MV-4-11 (cell line): ENCODE results near the gene FBXL16.
"Not testable (repeated sequence)": the region's sequence is repeated elsewhere in the genome, so short reads cannot be mapped to it uniquely, and the experiment has no call there.

Source experiments
- DNase-seq: peaks from one replicate; lab custom pipeline; 2025; lab: John Stamatoyannopoulos, UW

The FBXL16 gene

GRCh38 chr16:705431-706188, at the start of gene FBXL16:
FBXL16 (minus strand) TSS chr16:705801; CDS start chr16:697405, 8,396 bp downstream.
- no peak for DNase-seq

DNA sequence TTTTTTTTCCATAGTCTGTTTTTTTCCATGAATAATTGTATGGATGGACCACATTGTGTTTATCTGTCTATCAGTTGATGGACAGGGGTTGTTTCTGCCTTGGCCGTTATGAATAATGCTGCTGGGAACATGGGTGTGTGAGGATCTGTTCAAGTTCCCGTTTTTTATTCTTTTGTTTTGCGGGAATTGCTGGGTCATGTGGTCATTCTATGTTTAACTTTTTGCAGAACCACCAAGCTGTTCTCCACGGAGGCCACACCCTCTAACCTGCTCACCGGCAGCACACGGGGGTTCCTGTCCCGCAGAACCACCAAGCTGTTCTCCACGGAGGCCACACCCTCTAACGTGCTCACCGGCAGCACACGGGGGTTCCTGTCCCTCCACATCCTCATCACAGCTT, 49.1 kb upstream of the FBXL16 start:
- DNase-seq = peak; percentile 84

DNA sequence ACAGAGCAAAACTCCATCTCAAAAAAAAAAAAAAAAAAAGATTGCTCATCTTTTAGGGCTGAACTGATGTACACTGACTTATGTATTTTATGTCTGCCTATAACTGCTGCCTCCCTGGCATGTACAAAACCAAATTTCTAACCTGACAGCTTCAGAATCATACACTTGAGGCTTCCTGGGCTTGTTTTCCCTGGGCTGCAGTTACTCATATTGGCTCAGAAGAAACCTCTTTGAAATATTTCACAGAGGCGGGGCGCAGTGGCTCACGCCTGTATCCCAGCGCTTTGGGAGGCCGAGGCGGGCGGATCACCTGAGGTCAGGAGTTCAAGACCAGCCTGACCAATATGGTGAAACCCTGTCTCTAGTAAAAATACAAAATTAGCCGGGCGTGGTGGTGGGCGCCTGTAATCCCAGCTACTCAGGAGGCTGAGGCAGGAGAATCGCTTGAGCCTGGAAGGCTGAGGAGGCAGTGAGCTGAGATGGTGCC, 48.6 kb upstream of the FBXL16 start:
- DNase-seq = not testable (repeated sequence)

- DNase-seq = no peak
Measured at GRCh38 chr16:752007-752312, 46.4 kb upstream of the FBXL16 start.

GRCh38 chr16:751152-752006, 45.8 kb upstream of the FBXL16 start:
- no peak for DNase-seq

DNA sequence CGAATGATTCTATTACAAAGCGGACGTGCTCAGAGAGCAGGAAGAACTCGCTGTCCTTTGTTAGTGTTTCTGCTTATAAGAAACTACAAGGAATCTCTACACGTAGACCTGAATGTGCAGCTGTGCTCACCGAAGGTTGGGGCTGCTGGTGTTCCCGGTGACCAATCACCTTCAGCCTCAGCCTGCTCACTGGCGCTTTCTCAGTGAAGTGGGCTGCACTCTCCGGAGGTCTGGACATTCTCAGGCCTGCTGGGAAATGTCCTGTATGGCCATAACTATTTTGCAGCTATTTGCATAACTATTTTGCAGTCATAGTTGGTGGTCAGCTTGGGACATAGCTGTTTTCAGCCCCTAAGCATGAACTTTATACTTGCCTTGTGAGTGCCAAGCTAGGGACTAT, 44.9 kb upstream of the FBXL16 start:
- no peak for DNase-seq

DNA sequence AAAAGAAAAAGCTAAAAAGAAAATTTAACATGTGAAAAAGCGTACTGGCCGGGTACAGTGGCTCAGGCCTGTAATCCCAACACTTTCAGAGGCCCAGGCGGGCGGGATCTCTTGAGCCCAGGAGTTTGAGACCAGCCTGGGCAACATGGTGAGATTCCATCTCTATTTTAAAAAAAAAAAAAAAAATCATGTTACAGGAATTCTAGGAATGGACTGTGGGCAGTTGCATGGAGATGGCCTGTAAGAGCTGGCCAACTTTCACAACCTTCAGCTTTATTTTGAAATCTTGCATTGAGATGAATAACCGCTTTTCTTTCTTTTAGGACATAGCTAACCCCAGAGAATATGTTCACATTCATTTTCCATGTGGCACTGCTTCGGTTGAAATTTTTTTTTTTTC, 43.4 kb upstream of the FBXL16 start:
- no peak for DNase-seq

DNA sequence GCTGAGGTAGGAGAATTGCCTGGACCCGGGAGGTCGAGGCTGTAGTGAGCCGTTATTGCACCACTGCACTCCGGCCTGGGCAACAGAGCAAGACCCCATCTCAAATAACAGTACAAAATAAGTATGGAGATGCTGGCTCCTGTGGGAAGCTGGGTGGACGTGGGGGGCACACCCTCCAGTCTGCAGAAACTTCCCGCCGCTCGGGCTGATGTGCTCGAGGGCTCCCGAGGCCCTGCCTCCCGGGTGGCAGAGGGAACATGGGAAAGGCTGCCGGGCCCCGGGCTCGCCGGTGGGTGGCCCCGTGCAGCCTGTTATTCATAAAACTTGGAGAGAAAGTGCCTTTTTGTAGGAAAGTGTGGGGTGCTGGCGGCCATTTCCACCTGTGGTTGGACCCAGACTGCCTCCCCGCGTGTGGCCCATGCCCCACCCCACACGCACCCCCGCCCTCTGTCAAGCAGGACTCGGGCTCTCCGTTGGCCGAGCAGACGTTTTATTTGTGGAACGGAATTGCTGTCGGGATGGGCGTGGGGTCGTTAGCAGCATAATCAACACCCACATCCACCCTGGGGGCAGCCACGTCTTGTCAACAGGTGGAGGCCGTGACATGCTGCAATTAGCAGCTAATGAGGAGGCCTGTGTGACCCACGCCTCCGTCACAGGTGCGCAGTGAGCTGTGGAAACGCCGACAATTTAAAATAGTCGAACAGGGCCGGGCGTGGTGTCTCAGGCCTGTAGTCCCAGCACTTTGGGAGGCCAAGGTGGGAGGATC, 42.6 kb upstream of the FBXL16 start:
- no peak for DNase-seq

DNA sequence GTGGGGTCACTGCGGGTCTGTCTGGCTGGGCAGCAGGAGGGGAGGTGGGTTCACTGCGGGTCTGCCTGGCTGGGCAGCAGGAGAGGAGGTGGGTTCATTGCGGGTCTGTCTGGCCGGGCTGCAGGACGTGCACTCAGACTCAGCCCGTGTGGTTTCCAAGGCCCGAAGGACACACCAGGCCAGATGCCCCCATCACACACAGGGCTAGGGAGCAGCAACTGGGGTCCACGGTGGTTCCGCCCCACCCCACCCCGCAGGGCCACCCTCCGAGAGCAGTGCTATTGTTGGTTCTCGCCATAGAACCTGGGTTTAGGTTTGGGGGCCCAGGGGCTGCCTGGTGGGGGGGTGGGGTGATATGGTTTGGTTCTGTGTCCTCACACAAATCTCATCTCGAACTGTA, 41.0 kb upstream of the FBXL16 start:
- no peak for DNase-seq

DNA sequence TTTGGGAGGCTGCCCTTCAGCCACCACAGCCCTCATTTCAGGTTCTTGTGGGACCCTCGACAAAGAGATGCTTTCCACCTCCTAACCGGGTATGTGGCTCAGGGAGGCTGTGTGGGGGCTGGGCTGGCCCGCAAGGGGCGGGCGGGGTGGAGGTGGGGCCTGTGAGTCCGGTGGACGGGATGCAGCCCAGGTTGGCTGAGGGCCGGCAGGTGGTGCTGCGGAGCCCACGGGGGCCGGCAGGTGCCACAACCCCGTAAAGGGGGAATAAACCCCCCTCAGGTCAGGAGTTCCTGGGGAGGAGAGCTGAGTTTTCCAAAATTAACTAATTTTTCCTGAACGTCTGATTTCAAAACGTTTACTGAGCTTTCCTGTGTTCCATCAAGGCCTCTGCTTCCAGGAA, 40.1 kb upstream of the FBXL16 start:
- DNase-seq = no peak

GRCh38 chr16:743794-744500, 38.3 kb upstream of the FBXL16 start:
- no peak for DNase-seq

- DNase-seq = not testable (repeated sequence)
Measured at GRCh38 chr16:742894-743293, 37.3 kb upstream of the FBXL16 start.

DNA sequence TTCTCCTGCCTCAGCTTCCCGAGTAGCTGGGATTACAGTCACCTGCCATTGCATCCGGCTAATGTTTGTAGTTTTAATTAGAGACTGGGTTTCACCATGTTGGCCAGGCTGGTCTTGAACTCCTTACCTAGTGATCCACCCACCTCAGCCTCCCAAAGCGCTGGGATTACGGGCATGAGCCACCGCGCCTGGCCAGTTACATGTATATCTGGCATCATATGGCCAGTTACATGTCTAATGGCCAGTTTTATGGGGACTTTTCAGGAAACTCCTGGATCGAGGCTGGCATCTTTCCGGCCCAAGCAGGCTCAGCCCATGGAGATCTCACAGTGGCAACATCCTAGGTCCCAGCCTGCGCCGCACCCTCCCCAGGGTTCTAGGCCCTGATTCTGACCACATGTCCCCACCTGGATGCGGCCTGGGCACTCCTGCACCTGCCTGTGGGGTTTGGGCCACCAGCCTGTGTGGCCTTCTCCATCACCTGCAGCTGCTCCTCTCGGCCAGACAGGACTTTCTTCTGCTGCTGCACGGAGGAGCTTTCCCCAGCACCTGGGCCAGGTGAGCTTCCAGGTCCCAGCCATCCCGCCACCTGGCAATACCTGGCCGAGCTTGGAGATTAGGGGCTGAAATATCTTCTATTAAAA, 36.5 kb upstream of the FBXL16 start:
- DNase-seq = no peak

DNA sequence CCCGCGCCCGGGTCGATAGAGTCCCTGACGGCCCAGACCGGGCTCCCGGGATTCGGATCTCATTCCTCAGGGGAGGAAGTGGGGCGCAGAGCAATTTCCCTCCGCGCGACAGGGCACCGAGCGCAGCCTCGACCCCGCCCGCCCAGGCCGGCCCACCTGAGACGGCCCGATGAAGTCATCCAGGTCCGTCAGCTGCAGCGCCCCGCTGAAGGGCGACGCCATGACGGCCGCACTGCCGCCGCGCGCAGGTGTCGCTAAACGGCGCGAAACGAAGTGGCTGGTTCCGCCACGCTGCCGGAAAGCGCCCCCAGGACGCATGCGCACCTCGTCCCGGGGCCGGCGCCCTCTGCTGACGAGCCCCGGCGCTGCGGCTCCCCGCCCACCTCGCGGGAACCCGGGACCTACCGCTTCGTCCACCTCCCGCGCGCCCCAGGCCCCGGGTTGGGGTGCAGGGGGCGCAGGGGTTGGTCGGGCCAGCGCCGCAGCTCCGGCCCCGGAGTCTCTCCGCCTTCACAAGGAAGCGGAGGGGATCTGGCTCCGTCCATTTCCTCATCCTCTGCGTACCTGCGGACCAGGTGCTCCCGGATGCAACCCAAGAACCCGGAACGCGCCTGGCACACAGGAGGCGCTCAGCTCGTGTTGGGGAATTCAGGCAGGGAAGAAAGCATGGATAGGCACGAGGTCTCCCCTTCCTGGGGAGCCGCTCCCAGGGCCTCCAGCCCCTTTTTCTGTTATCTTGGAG, 35.3 kb upstream of the FBXL16 start, which contains the start of gene CIAO3:
Gene CIAO3, minus strand, starts transcription at position 234 of the 742 bp plus-strand sequence. Its CDS starts 12 bp downstream, at position 222.
- peak; percentile 74 for DNase-seq

- DNase-seq = no peak
Measured at GRCh38 chr16:740459-740763, 34.8 kb upstream of the FBXL16 start.

- DNase-seq = no peak
Measured at GRCh38 chr16:739560-740458, 34.2 kb upstream of the FBXL16 start.

GRCh38 chr16:736936-737481, 31.4 kb upstream of the FBXL16 start:
- no peak for DNase-seq

DNA sequence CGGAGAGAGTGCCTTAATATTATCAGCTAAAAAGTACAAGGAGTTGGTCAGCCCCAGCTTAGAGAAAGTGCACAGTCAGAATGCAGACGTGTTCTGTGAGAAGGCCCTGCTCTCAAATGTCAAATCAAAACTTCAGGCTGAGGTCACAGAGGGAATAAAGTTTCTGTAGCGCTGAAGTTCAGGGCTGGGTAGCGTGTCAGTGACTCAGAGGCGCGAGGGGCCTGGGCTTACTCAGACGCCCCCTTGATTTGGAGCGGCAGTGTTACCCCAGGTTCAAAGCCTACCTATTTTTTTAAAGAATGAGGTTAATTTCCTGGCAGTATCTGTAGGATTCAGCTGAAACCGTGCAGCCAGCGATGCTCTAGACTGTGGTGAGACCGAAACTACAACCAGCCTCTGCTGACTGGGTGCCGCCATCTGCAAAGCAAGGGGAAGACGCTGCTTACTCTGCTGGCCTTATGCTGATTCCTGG, 30.4 kb upstream of the FBXL16 start:
- no peak for DNase-seq
